Endothelial cell of umbilical vein (primary cell): Measurements from ENCODE around the gene CDC25C. TPM values are rescaled to one million over a fixed set of nuclear protein-coding genes. Genes with fewer than 3 reads are reported as not detected.

ENCODE experiments used
- BruUV-seq: library from RNA; stranded (reverse); fragments of 400-500 nt; replicated peaks from 2 replicates; lab custom pipeline; 2021; lab: Mats Ljungman, UMichigan
- CTCF ChIA-PET: fragments of 300-600, 350-600 bp; sonication (Branson Sonifier 250); formaldehyde crosslinking; loops from one replicate; lab custom pipeline; 2021; ENCODE audit warnings: antibody characterized with exemption, inconsistent platforms; lab: Charles Lee
- POLR2A ChIA-PET: fragments of 300-600, 350-600 bp; sonication (Branson Sonifier 250); formaldehyde crosslinking; loops from one replicate; lab custom pipeline; 2021; ENCODE audit warnings: antibody characterized with exemption, inconsistent platforms; lab: Charles Lee
- DNase-seq: peaks from one replicate; pipeline ENCODE4 v3.0.0-alpha.2; 2011; ENCODE audit warnings: low read depth, low spot score
- FAIRE-seq: peaks from 2 replicates; lab custom pipeline; 2011; peaks lifted over from hg19 to GRCh38; lab: Jason Lieb, UNC
- H2AFZ ChIP-seq: 2 replicates; pipeline ENCODE4 v1.6.0; 2012; ENCODE audit warnings: low read depth, low read length, control low read depth, inconsistent platforms
- H3K27ac ChIP-seq: 2 replicates; pipeline ENCODE4 v1.5.1; 2011; ENCODE audit warnings: low read depth, mild to moderate bottlenecking, control low read depth, low read length, moderate library complexity; ENCODE audit not compliant: insufficient read depth
- H3K27me3 ChIP-seq, 2 experiments: 2 replicates each; pipeline versions ENCODE4 v1.6.0 to v1.6.1; 2011; ENCODE audit warnings: low read length in 2 of 2, mixed read lengths in 1 of 2; ENCODE audit not compliant: control insufficient read depth in 2 of 2, insufficient read depth in 2 of 2
- H3K36me3 ChIP-seq, 2 experiments: 2 replicates in 1 of 2; 3 replicates in 1 of 2; pipeline ENCODE4 v1.5.1; 2011; ENCODE audit warnings: low read length in 2 of 2, mild to moderate bottlenecking in 1 of 2, moderate library complexity in 1 of 2; ENCODE audit not compliant: control insufficient read depth in 2 of 2, insufficient read depth in 2 of 2; ENCODE audit errors: extremely low read depth in 1 of 2
- H3K4me1 ChIP-seq: 3 replicates; pipeline ENCODE4 v1.5.1; 2011; ENCODE audit warnings: mild to moderate bottlenecking, low read length; ENCODE audit not compliant: control insufficient read depth, insufficient read depth; ENCODE audit errors: extremely low read depth
- H3K4me2 ChIP-seq: 2 replicates; pipeline ENCODE4 v1.6.1; 2011; ENCODE audit warnings: low read length, control low read depth, mixed read lengths; ENCODE audit not compliant: insufficient read depth
- H3K4me3 ChIP-seq, 3 experiments: fragments of 200-600 bp in 1 of 3; sonication (generic), shearing (Covaris generic) in 1 of 3; replicated peaks in 1 of 3; 2 replicates each; pipeline ENCODE4 v1.5.1; 2011 to 2016; ENCODE audit warnings: control low read depth in 3 of 3, low read length in 3 of 3, mild to moderate bottlenecking in 2 of 3, inconsistent platforms in 1 of 3, low read depth in 1 of 3, moderate library complexity in 1 of 3; ENCODE audit not compliant: insufficient read depth in 1 of 3
- H3K79me2 ChIP-seq: 2 replicates; pipeline ENCODE4 v1.6.0; 2012; ENCODE audit warnings: low read length, inconsistent platforms; ENCODE audit not compliant: control insufficient read depth, insufficient read depth
- H3K9ac ChIP-seq: replicated peaks from 2 replicates; pipeline ENCODE3; 2011; ENCODE audit warnings: low read length, control low read depth; ENCODE audit not compliant: insufficient read depth; ENCODE audit errors: extremely low read depth
- H3K9me1 ChIP-seq: replicated peaks from 3 replicates; pipeline ENCODE4 v1.6.0; 2011; ENCODE audit warnings: mild to moderate bottlenecking, low read length; ENCODE audit not compliant: control insufficient read depth, insufficient read depth; ENCODE audit errors: extremely low read depth
- H3K9me3 ChIP-seq: replicated peaks from 2 replicates; pipeline ENCODE4 v1.5.1; 2012; ENCODE audit warnings: low read length, inconsistent platforms; ENCODE audit not compliant: control insufficient read depth, insufficient read depth
- H4K20me1 ChIP-seq: replicated peaks from 2 replicates; pipeline ENCODE3; 2011; ENCODE audit warnings: mild to moderate bottlenecking, low read length; ENCODE audit not compliant: control insufficient read depth, insufficient read depth; ENCODE audit errors: extremely low read depth
- CTCF ChIP-seq, 2 donors: IDR thresholded peaks; 1 replicate in 1 of 2; 2 replicates in 1 of 2; pipeline ENCODE4 v1.5.1; 2011; ENCODE audit warnings: low read length in 2 of 2, mild to moderate bottlenecking in 2 of 2, moderate library complexity in 2 of 2, control low read depth in 1 of 2, inconsistent platforms in 1 of 2, low read depth in 1 of 2; ENCODE audit not compliant: insufficient read depth in 1 of 2; ENCODE audit errors: extremely low read depth in 1 of 2
- FOS ChIP-seq: IDR thresholded peaks from 2 replicates; pipeline ENCODE4 v1.6.1; 2011; ENCODE audit warnings: mild to moderate bottlenecking, low read length, moderate library complexity, borderline replicate concordance; ENCODE audit not compliant: insufficient read depth
- POLR2A ChIP-seq: IDR thresholded peaks from 2 replicates; pipeline ENCODE4 v1.6.1; 2012; ENCODE audit warnings: low read depth, mild to moderate bottlenecking, control low read depth, low read length
- POLR2AphosphoS5 ChIP-seq: IDR thresholded peaks from 2 replicates; pipeline ENCODE4 v1.6.1; 2012; ENCODE audit warnings: low read depth, mild to moderate bottlenecking, control low read depth, low read length, moderate library complexity; ENCODE audit not compliant: insufficient read depth
- dilution Hi-C: fragments of 300-500 bp; cut with MboI; formaldehyde crosslinking; loops from one replicate; pipeline ENCODE4 v1.15.0; 2019; ENCODE audit warnings: low sequenced_read_pairs; ENCODE audit not compliant: extremely low pct_ligation_motif_present
- intact Hi-C: fragments of 100-400 bp; cut with micrococcal nuclease; formaldehyde crosslinking; loops from one replicate; pipeline ENCODE4 v1.10.0; 2022
- polyA plus RNA-seq, 4 experiments: library from polyadenylated mRNA; depleted of rRNA in 3 of 4; stranded (reverse) in 3 of 4; unstranded in 1 of 4; fragments of >200 nt; gene quantifications; 2 replicates each; pipeline versions ENCODE4 v1.2.1 to v1.2.3, GENCODE V29; 2011 to 2012; ENCODE audit warnings: missing spikeins in 1 of 4
- total RNA-seq: library from RNA; stranded (reverse); gene quantifications from 2 replicates; pipeline ENCODE4 v1.2.3, GENCODE V29; 2021

The CDC25C gene
- total and polyA plus RNA-seq, 2 donors (not counting 3 experiments of a cell fraction or from before 2014, with no cell fraction given), result 8.1 to 13.6 TPM

GRCh38 chr5:138337685-138338410 lies 6.2 kb upstream of the CDC25C start, which contains the start of gene FAM53C:
TSS of gene FAM53C (plus strand) at chr5:138338266. CDS start at chr5:138341336, 3,070 bp downstream.
- intact Hi-C loops (loop anchor here (1.0 to 5.0 kb wide), 2 partner anchors 14 to 116 kb away; partner anchors contain the start of gene KDM3B), dilution Hi-C loops (no loop called here)
- ChIA-PET POLR2A (interaction anchor here (0.5 to 4.3 kb wide), 7 partner anchors 12 to 160 kb away, joined by 3 to 58 read pairs (median 4); partner anchors contain the start of gene KDM3B), CTCF (interaction anchor here (1.9 to 4.1 kb wide), 2 partner anchors 15 to 114 kb away, joined by 6 to 64 read pairs; partner anchors contain the start of gene KDM3B)
- Histone ChIP-seq H3K9ac (peak within 1 kb of the TSS; percentile 81), H3K4me3 (peak within 1 kb of the TSS; percentile 26 to 84 (median 62)), H3K27me3 (no peaks in the 10 kb centered on the region), H2AFZ (peak within 1 kb of the TSS; percentile 74), H3K79me2 (peaks cover 34% of the 10 kb centered on the region), H3K27ac (peak within 1 kb of the TSS; percentile 81), H3K9me3 (no peaks in the 10 kb centered on the region), H3K4me1 (peaks cover 13% of the 10 kb centered on the region), H3K9me1 (no peaks in the 10 kb centered on the region), H3K36me3 (peaks cover 0 to 3% of the 10 kb centered on the region in 2 experiments), H3K4me2 (peak within 1 kb of the TSS; percentile 59), H4K20me1 (no peaks in the 10 kb centered on the region)
- TF ChIP-seq POLR2A (peak; percentile 100), FOS (no peak), POLR2AphosphoS5 (peak; percentile 100), CTCF (IDR thresholded peaks at IDR 0.05; ENCODE audit: extremely low read depth in 1 of 2, insufficient read depth in 1 of 2, low read depth in 1 of 2, low read length in 2 of 2) (no peak)
- BruUV-seq, result no TSS peak
- FAIRE-seq (peak; percentile 90), DNase-seq (peak; percentile 95)
